Activated CD4-positive, alpha-beta T cell treated with anti-CD3 and anti-CD28 coated beads for 48 hours (primary cell): ENCODE data around the gene EIF4E1B.

Experiments used
- DNase-seq: peaks from one replicate; pipeline ENCODE4 v3.0.0-alpha.2; 2020

EIF4E1B gene

GRCh38 chr5:176694146-176694545 is 63.7 kb downstream of the EIF4E1B start:
- no peak for DNase-seq

- no peak for DNase-seq
Measured at GRCh38 chr5:176694631-176695030, 64.2 kb downstream of the EIF4E1B start.

DNA sequence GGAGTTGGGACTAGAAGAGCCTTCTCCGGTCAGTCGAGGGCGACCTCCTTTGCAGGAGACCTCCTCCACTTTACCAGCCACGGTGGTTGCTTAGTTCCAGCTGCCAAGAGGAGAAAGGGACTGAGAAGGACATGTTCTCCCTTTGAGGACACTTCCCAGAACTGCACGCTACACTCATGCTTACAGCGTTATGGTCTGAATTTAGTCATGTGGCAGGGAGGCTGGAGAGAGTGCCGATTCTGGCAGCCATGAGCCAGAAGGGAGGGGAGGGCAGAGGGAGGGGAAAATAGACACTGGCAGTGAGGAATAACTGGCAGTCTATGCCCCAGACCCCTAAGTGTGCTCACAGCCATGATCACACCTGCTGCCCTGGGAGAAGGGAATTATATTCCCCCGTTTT is 64.6 kb downstream of the EIF4E1B start:
- no peak for DNase-seq
